ENCODE data around the gene FLYWCH2.

Gene FLYWCH2

GRCh38 chr16:2881783-2882649, 999 bp upstream of the FLYWCH2 start:
- DNase-seq (ENCODE audit: low spot score) = peak; percentile 29

- peak; percentile 6 for DNase-seq (ENCODE audit: low spot score)
These were observed 468 bp downstream of the FLYWCH2 start for GRCh38 chr16:2883458-2883908.

- DNase-seq (ENCODE audit: low spot score) = no peak
These were observed 1.0 kb downstream of the FLYWCH2 start for GRCh38 chr16:2884041-2884451.

- DNase-seq (ENCODE audit: low spot score) = no peak
These were observed 11.2 kb downstream of the FLYWCH2 start for GRCh38 chr16:2894231-2894630.

GRCh38 chr16:2895813-2896212, 12.8 kb downstream of the FLYWCH2 start:
- peak; percentile 80 for DNase-seq (ENCODE audit: low spot score)

GRCh38 chr16:2896480-2897010, 13.5 kb downstream of the FLYWCH2 start:
- no peak for DNase-seq (ENCODE audit: low spot score)

- DNase-seq (ENCODE audit: low spot score) = peak; percentile 79
These were observed 14.1 kb downstream of the FLYWCH2 start for GRCh38 chr16:2897110-2897509.

GRCh38 chr16:2898831-2899563, 16.0 kb downstream of the FLYWCH2 start:
- DNase-seq (ENCODE audit: low spot score) = no peak

- no peak for DNase-seq (ENCODE audit: low spot score)
These were observed 16.6 kb downstream of the FLYWCH2 start for GRCh38 chr16:2899564-2900072.

- DNase-seq (ENCODE audit: low spot score) = no peak
These were observed 17.6 kb downstream of the FLYWCH2 start for GRCh38 chr16:2900526-2901075.

GRCh38 chr16:2902337-2903130, 19.5 kb downstream of the FLYWCH2 start:
- DNase-seq (ENCODE audit: low spot score) = no peak

GRCh38 chr16:2904100-2904921, 21.3 kb downstream of the FLYWCH2 start:
- peak; percentile 89 for DNase-seq (ENCODE audit: low spot score)

GRCh38 chr16:2904922-2905240, 21.9 kb downstream of the FLYWCH2 start:
- no peak for DNase-seq (ENCODE audit: low spot score)

GRCh38 chr16:2905241-2905987, 22.4 kb downstream of the FLYWCH2 start:
- peak; percentile 99 for DNase-seq (ENCODE audit: low spot score)

GRCh38 chr16:2905988-2906387, 23.0 kb downstream of the FLYWCH2 start:
- no peak for DNase-seq (ENCODE audit: low spot score)

GRCh38 chr16:2907084-2907753, 24.2 kb downstream of the FLYWCH2 start:
- DNase-seq (ENCODE audit: low spot score) = peak; percentile 70

GRCh38 chr16:2910441-2910969, 27.5 kb downstream of the FLYWCH2 start:
- DNase-seq (ENCODE audit: low spot score) = no peak

- DNase-seq (ENCODE audit: low spot score) = peak; percentile 98
These were observed 28.8 kb downstream of the FLYWCH2 start, which contains the start of gene FLYWCH1 for GRCh38 chr16:2911638-2912329. Gene FLYWCH1 (plus strand): TSS chr16:2911931. CDS start chr16:2929686, 17,755 bp downstream.
